ENCODE results near the gene SLC44A2. TPM values are rescaled to one million over a fixed set of nuclear protein-coding genes. Genes with fewer than 3 reads are reported as not detected.
A peak's percentile ranks its signal among the peaks of the same experiment; 100 is the strongest.

Gene SLC44A2
- total and polyA plus RNA-seq, 2 of the 8 experiments (the other 6 are each of a cell fraction or from before 2014, with no cell fraction given) = 105 to 120 TPM

DNA sequence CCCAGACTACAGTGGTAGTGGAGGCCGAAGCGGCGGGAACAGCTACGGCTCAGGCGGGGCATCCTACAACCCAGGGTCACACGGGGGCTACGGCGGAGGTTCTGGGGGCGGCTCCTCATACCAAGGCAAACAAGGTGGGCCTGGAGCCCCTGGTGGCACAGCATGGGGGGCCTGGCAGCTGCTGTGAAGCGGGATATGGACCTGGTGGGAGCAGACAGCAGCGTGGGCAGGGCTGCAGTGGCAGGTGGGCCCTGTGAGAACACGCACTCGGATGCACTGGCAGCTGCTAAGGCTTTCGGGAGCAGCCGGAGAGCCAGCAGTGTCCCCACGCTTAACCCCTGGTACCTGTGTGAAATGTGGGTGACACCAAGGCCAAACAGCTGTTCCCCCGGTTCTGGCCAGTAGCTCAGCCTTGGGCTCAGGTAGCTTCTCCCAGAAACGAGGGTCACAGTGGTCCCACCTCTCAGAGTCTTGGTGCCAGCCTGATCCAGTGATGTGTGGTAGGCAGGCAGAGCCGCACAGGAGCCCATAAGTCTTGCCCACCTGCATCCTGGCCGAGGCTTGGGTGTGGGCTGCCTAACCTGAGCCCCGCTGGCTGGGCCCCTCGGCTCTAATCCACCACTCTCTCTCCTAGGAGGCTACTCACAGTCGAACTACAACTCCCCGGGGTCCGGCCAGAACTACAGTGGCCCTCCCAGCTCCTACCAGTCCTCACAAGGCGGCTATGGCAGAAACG, 63.4 kb downstream of the SLC44A2 start:
- Histone ChIP-seq H3K23me2 (ENCODE audit: low read depth, low read length) (no peaks in the 10 kb centered on the region), H4K20me1 (replicated peaks in 1 of 2; ENCODE audit: control insufficient read depth in 1 of 2, insufficient read depth in 2 of 2, low read length in 2 of 2) (peaks cover 46 to 57% of the 10 kb centered on the region in 2 experiments), H3K27me3 (replicated peaks in 1 of 4; ENCODE audit: control insufficient read depth in 3 of 4, extremely low read depth in 1 of 4, insufficient read depth in 3 of 4, low read length in 3 of 4) (no peaks in the 10 kb centered on the region), H4K91ac (replicated peaks; ENCODE audit: insufficient read length, low read length) (no peak overlapping the region), H2BK120ac (replicated peaks; ENCODE audit: low read depth, low read length) (no peak overlapping the region), H3K36me3 (ENCODE audit: control insufficient read depth in 2 of 4, insufficient read depth in 4 of 4, low read length in 3 of 4) (peaks cover 65 to 88% (median 76%) of the 10 kb centered on the region in 4 experiments), H4K8ac (ENCODE audit: extremely low read depth, insufficient read depth, low read length) (no peak overlapping the region), H3K4me3 (ENCODE audit: extremely low read depth in 1 of 4, insufficient read depth in 2 of 4, low read depth in 3 of 4, low read length in 4 of 4) (no peak overlapping the region), H3K4me1 (replicated peaks in 1 of 4; ENCODE audit: control insufficient read depth in 3 of 4, insufficient read depth in 4 of 4, low read length in 3 of 4) (no peaks in the 10 kb centered on the region), H2BK20ac (ENCODE audit: low read length) (no peak overlapping the region), H3K9me3 (ENCODE audit: insufficient read depth in 2 of 2, low read depth in 1 of 2, low read length in 1 of 2) (no peaks in the 10 kb centered on the region), H3K9ac (replicated peaks in 1 of 4; ENCODE audit: extremely low read depth in 1 of 4, low read depth in 3 of 4, low read length in 3 of 4) (no peak overlapping the region), H2AK5ac (ENCODE audit: low read depth, low read length) (no peak overlapping the region), H3K4ac (replicated peaks; ENCODE audit: insufficient read length, low read depth, low read length) (no peak overlapping the region), H3K27ac (ENCODE audit: low read depth, low read length) (no peak overlapping the region), H3K14ac (ENCODE audit: insufficient read length) (no peak overlapping the region), H3K4me2 (ENCODE audit: insufficient read depth in 1 of 2, low read depth in 2 of 2, low read length in 2 of 2) (no peak overlapping the region), H2BK15ac (ENCODE audit: low read length) (no peak overlapping the region), H3K79me2 (ENCODE audit: control insufficient read depth in 1 of 2, insufficient read depth in 2 of 2, low read length in 2 of 2) (peaks cover 0 to 27% of the 10 kb centered on the region in 2 experiments; a peak in 2 of 4 replicates), H2AFZ (ENCODE audit: low read length) (no peak overlapping the region), H3K23ac (ENCODE audit: insufficient read length) (no peak overlapping the region), H3K79me1 (ENCODE audit: low read depth, low read length) (peaks cover 12% of the 10 kb centered on the region; the same call in 1 of the 2 replicates), H2BK12ac (ENCODE audit: low read depth, low read length) (no peak overlapping the region), H2BK5ac (ENCODE audit: low read depth, low read length) (no peak overlapping the region), H4K5ac (ENCODE audit: insufficient read length, low read depth, low read length) (no peak overlapping the region), H3K18ac (ENCODE audit: extremely low read depth, low read length) (no peak overlapping the region), H3K56ac (replicated peaks; ENCODE audit: insufficient read length, low read depth, low read length) (no peak overlapping the region)
- TF ChIP-seq RBBP5 (IDR thresholded peaks at IDR 0.05; ENCODE audit: borderline replicate concordance, low read depth, low read length) (no peak), POLR2AphosphoS5 (IDR thresholded peaks at IDR 0.05; ENCODE audit: low read depth, low read length) (peak; percentile 79), EP300 (IDR thresholded peaks at IDR 0.05; ENCODE audit: borderline replicate concordance in 1 of 2, low read depth in 2 of 2, low read length in 2 of 2) (no peak), POLR2A (IDR thresholded peaks at IDR 0.05; ENCODE audit: control extremely low read depth in 1 of 2, low read depth in 2 of 2, low read length in 2 of 2) (peak in 1 of 2 experiments; percentile 60; a peak in 1 of 3 replicates)
- CTCF ChIA-PET (ENCODE audit: partially characterized antibody) = interaction anchor here (0.5 to 4.7 kb wide), 6 partner anchors 9 to 107 kb away, joined by 3 to 30 read pairs (median 10); partner anchors contain the start of gene QTRT1
- WGBS, 2 experiments (ENCODE audit: extremely low coverage in 1 of 2, insufficient coverage in 1 of 2, insufficient read length in 1 of 2, insufficient replicate concordance in 2 of 2, low coverage in 1 of 2, low lambda C conversion rate in 2 of 2, missing lambda C conversion rate in 1 of 2) = 96% methylated on average over 27 of the region's 27 CpGs; no CpG with 5 or more reads in 1 of the 2 experiments
- no peak for FAIRE-seq
- DNase-seq (ENCODE audit: low read depth in 1 of 2, low spot score in 2 of 2) = no peak
- POLR2A ChIA-PET (ENCODE audit: partially characterized antibody) = interaction anchor here (0.6 to 59.0 kb wide), 5 partner anchors 3 to 199 kb away, joined by 3 to 1874 read pairs (median 3); partner anchors contain the start of genes DNM2, ILF3 and QTRT1

Data from H1 (cell line).